Stimulated activated CD4-positive, alpha-beta T cell treated with anti-CD3 and anti-CD28 coated beads, Interleukin-4, amount 100 ng/mL, for 4 hours (primary cell): ENCODE measurements around the gene NPPA.

Experiments used
- DNase-seq, 2 experiments: peaks; one replicate each; pipeline ENCODE4 v3.0.0-alpha.2; 2020

The NPPA gene

GRCh38 chr1:11841245-11842153, 6.1 kb downstream of the NPPA start:
- no peak for DNase-seq

- no peak for DNase-seq
Observed at GRCh38 chr1:11839727-11840705, 7.6 kb downstream of the NPPA start.

GRCh38 chr1:11838349-11839272, 9.0 kb downstream of the NPPA start:
- DNase-seq = peak; percentile 64 to 73

- DNase-seq = no peak
Observed at GRCh38 chr1:11837767-11838348, 9.7 kb downstream of the NPPA start.

- no peak for DNase-seq
Observed at GRCh38 chr1:11836955-11837766, 10.4 kb downstream of the NPPA start.

GRCh38 chr1:11835441-11836225, 11.9 kb downstream of the NPPA start:
- no peak for DNase-seq

- no peak for DNase-seq
Observed at GRCh38 chr1:11833900-11834299, 13.7 kb downstream of the NPPA start.

- DNase-seq = no peak
Observed at GRCh38 chr1:11833497-11833896, 14.1 kb downstream of the NPPA start.

GRCh38 chr1:11831945-11832725, 15.4 kb downstream of the NPPA start:
- DNase-seq = no peak

- no peak for DNase-seq
Observed at GRCh38 chr1:11828511-11828910, 19.1 kb downstream of the NPPA start.

- no peak for DNase-seq
Observed at GRCh38 chr1:11826946-11827345, 20.6 kb downstream of the NPPA start.

- no peak for DNase-seq
Observed at GRCh38 chr1:11825131-11825530, 22.5 kb downstream of the NPPA start.

GRCh38 chr1:11823366-11824137, 24.0 kb downstream of the NPPA start:
- no peak for DNase-seq

GRCh38 chr1:11822091-11822490, 25.5 kb downstream of the NPPA start:
- DNase-seq = no peak

GRCh38 chr1:11817192-11817591, 30.4 kb downstream of the NPPA start:
- no peak for DNase-seq

- no peak for DNase-seq
Observed at GRCh38 chr1:11813021-11813420, 34.6 kb downstream of the NPPA start.

GRCh38 chr1:11807133-11807532, 40.5 kb downstream of the NPPA start:
- DNase-seq = no peak

- no peak for DNase-seq
Observed at GRCh38 chr1:11806307-11806936, 41.2 kb downstream of the NPPA start.
